ENCODE measurements around the gene TBC1D19.
"Not testable (repeated sequence)": the region's sequence is repeated elsewhere in the genome, so short reads cannot be mapped to it uniquely, and the experiment has no call there.

Gene TBC1D19

DNA sequence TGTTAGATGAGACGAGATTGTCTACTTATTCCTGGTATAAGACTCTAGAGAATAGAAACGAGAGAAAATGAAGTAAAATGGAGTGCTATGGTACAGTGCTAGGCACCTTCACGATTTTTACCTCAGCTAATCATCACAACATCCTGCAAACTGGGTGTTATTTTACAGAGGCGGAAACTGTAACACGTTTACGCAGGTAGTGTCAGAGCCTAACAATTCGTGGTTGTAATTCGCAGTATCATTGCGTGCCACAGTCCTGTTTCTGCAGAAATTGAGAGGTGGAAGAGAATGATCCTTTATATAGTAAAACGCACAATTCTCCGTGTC lies 383 bp upstream of the TBC1D19 start:
- no peak for DNase-seq (ENCODE audit: extremely low read depth, low read depth)
- TF ChIP-seq, protein P1, sequence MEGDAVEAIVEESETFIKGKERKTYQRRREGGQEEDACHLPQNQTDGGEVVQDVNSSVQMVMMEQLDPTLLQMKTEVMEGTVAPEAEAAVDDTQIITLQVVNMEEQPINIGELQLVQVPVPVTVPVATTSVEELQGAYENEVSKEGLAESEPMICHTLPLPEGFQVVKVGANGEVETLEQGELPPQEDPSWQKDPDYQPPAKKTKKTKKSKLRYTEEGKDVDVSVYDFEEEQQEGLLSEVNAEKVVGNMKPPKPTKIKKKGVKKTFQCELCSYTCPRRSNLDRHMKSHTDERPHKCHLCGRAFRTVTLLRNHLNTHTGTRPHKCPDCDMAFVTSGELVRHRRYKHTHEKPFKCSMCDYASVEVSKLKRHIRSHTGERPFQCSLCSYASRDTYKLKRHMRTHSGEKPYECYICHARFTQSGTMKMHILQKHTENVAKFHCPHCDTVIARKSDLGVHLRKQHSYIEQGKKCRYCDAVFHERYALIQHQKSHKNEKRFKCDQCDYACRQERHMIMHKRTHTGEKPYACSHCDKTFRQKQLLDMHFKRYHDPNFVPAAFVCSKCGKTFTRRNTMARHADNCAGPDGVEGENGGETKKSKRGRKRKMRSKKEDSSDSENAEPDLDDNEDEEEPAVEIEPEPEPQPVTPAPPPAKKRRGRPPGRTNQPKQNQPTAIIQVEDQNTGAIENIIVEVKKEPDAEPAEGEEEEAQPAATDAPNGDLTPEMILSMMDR (IDR thresholded peaks at IDR 0.05; ENCODE audit: low read depth, low read length), result no peak

DNA sequence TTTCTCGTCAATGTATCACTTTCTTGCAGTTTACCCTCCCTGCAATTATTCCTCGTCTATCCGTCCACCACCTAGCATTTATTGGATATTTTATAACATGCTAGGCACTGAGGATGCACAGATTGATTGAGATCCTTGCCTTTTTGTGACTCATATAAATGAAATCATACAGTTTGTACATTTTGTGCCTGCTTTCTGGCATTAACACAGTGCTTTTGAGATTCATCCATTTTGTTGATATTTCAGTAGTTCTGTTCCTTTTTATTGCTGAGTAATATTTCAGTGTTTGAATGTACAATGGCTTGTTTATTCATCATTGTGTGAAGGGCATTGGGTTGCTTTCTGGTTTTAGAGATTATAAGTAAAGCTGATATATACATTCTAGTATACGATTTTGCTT lies 841 bp downstream of the TBC1D19 start:
- DNase-seq (ENCODE audit: extremely low read depth, low read depth), result no peak
- TF ChIP-seq, protein P1 (IDR thresholded peaks at IDR 0.05; ENCODE audit: low read depth, low read length), result no peak

DNA sequence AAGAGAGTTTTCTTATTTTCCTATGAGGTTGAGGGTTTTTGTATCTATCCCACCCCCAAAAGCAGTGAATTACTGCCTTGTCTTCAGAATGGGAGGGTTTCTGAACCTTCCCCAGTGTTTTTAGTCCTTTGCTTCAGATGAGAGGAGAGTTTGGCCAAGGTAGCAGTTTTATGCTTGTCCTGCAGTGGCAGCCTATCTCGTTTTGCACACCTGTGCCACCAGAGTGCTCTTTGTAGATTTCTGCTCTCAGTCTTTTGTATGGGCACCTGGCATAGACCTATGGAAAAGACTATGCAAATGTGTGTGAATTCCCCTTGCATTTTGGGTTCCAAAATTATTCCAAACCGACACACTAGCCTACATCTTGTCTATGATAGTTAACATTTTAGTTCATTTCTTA lies 5.8 kb downstream of the TBC1D19 start:
- DNase-seq (ENCODE audit: extremely low read depth, low read depth), result no peak

DNA sequence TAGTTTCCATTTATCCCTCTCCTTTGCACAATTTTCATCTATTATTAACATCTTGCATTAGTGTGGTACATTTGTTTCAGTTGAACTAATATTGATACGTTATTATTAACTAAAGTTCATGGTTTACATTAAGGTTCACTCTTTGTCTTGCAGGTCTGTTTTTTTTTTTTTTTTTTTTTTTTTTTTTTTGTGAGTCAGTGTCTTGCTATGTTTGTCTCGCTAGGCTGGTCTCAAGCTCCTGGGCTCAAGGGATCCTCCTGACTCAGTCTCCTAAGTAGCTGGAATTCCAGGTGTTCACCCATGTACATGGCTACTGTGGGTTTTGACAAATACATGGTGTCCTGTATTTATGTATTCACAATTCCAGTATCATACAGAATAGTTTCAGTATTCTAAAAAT lies 6.8 kb downstream of the TBC1D19 start:
- TF ChIP-seq, protein P1 (IDR thresholded peaks at IDR 0.05; ENCODE audit: low read depth, low read length), result no peak
- no peak for DNase-seq (ENCODE audit: extremely low read depth, low read depth)

More for the DNA sequence above, 5.8 kb downstream of the TBC1D19 start:
- TF ChIP-seq, protein P1 (IDR thresholded peaks at IDR 0.05; ENCODE audit: low read depth, low read length), result no peak

DNA sequence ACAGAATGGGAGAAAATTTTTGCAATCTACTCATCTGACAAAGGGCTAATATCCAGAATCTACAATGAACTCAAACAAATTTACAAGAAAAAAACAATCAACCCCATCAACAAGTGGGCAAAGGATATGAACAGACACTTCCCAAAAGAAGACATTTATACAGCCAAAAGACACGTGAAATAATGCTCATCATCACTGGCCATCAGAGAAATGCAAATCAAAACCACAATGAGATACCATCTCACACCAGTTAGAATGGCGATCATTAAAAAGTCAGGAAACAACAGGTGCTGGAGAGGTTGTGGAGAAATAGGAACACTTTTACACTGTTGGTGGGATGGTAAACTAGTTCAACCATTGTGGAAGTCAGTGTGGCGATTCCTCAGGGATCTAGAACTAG lies 9.7 kb downstream of the TBC1D19 start:
- DNase-seq (ENCODE audit: extremely low read depth, low read depth), result not testable (repeated sequence)

DNA sequence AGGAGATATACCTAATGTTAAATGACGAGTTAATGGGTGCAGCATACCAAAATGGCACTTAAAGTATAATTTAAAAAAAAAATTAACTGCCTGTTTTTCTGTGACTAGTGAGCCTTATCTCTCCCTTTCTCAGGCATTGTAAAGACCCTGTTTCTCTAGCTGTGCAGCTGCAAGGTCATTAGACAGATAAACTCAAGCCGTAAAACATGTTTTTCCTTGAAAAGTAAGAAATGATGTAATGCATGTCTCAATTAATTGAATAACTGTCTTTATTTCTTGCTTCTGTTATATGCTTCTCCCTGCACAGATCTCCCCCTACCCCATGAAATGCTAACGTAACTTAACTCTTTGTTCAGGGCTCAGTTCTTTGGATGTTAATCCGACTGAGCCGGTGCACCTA lies 10.5 kb downstream of the TBC1D19 start:
- no peak for DNase-seq (ENCODE audit: extremely low read depth, low read depth)
- TF ChIP-seq, protein P1 (IDR thresholded peaks at IDR 0.05; ENCODE audit: low read depth, low read length), result no peak

DNA sequence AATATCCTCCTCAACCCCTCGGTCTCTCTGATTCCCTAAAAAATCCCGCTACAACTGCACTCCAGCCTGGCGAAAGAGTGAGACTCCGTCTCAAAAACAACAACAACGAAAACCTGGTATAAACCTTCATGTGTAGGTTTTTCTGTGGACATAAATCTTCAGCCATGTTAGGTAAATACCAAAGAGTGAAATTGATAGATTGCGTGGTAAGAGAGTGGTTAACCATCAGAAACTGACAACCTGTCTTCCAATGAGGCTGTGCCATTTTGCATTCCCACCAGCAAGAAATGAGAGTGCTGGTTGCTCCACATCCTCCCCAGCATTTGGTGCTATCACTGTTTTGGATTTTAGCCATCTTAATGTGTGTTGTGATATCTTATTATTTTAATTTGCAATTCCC lies 10.9 kb downstream of the TBC1D19 start:
- no peak for DNase-seq (ENCODE audit: extremely low read depth, low read depth)
- TF ChIP-seq, protein P1 (IDR thresholded peaks at IDR 0.05; ENCODE audit: low read depth, low read length), result no peak

DNA sequence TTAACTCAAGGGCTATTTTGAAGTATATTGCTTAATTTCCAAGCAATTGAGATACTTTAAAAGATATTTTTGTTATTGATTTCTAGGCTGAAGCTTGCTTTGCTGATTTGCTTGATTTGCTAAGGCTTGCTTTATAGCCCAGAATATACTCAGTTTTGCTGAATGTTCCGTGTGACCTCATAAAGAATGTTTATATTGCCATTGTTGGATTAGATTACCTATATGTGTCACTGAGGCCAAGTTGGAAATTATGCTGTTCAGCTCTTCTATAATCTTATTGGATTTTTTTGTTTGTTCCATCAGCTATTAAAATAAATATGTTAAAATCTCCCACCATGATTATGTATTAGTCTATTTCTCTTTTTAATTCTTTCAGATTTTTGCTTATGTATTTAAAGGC lies 13.0 kb downstream of the TBC1D19 start:
- TF ChIP-seq, protein P1 (IDR thresholded peaks at IDR 0.05; ENCODE audit: low read depth, low read length), result no peak

More for the DNA sequence above, 13.0 kb downstream of the TBC1D19 start:
- no peak for DNase-seq (ENCODE audit: extremely low read depth, low read depth)
